Stomach smooth muscle (tissue), 2 donors: ENCODE data around the gene PCP2.

Experiments
- H3K27ac ChIP-seq: one replicate; pipeline ENCODE4 v1.7.0; 2013; ENCODE audit warnings: mild to moderate bottlenecking, low read length, inconsistent platforms
- H3K27me3 ChIP-seq, 2 donors: one replicate each; pipeline ENCODE4 v1.7.0; 2013; ENCODE audit warnings: low read length in 2 of 2; ENCODE audit not compliant: insufficient read depth in 2 of 2, control insufficient read depth in 1 of 2
- H3K36me3 ChIP-seq, 2 donors: one replicate each; pipeline ENCODE4 v1.7.0; 2013; ENCODE audit warnings: low read length in 2 of 2; ENCODE audit not compliant: control insufficient read depth in 2 of 2, insufficient read depth in 2 of 2
- H3K4me1 ChIP-seq: one replicate; pipeline ENCODE4 v1.7.0; 2013; ENCODE audit warnings: low read length; ENCODE audit not compliant: control insufficient read depth, insufficient read depth
- H3K4me3 ChIP-seq, 2 donors: one replicate each; pipeline ENCODE4 v1.7.0; 2013; ENCODE audit warnings: low read length in 2 of 2
- H3K9ac ChIP-seq, 2 donors: one replicate each; pipeline ENCODE4 v1.7.0; 2013; ENCODE audit warnings: low read length in 2 of 2, mild to moderate bottlenecking in 1 of 2
- H3K9me3 ChIP-seq, 2 donors: one replicate each; pipeline ENCODE4 v1.7.0; 2013; ENCODE audit warnings: low read length in 2 of 2; ENCODE audit not compliant: control insufficient read depth in 2 of 2
- donor health status: healthy.
- donor health status: Pancreatic carcinoma.

Gene PCP2

GRCh38 chr19:7603919-7604318 is 29.6 kb downstream of the PCP2 start:
- Histone ChIP-seq H3K27ac (no peak overlapping the region), H3K9me3 (no peaks in the 10 kb centered on the region), H3K27me3 (peaks cover 5 to 11% of the 10 kb centered on the region in 2 donors), H3K4me3 (no peak overlapping the region), H3K9ac (no peak overlapping the region), H3K4me1 (no peaks in the 10 kb centered on the region), H3K36me3 (no peaks in the 10 kb centered on the region)

GRCh38 chr19:7602935-7603497 is 30.5 kb downstream of the PCP2 start:
- H3K4me3 ChIP-seq: no peak overlapping the region
- H3K27me3 ChIP-seq: peaks cover 12 to 13% of the 10 kb centered on the region in 2 donors
- H3K4me1 ChIP-seq: no peaks in the 10 kb centered on the region
- H3K27ac ChIP-seq: no peak overlapping the region
- H3K9me3 ChIP-seq: no peaks in the 10 kb centered on the region
- H3K9ac ChIP-seq: no peak overlapping the region
- no peaks in the 10 kb centered on the region for H3K36me3 ChIP-seq

- no peak overlapping the region for H3K27ac ChIP-seq
- H3K36me3 ChIP-seq: no peaks in the 10 kb centered on the region
- no peaks in the 10 kb centered on the region for H3K9me3 ChIP-seq
- H3K27me3 ChIP-seq: peaks cover 16 to 17% of the 10 kb centered on the region in 2 donors
- H3K4me1 ChIP-seq: no peaks in the 10 kb centered on the region
- no peak overlapping the region for H3K4me3 ChIP-seq
- no peak overlapping the region for H3K9ac ChIP-seq
Measured at GRCh38 chr19:7602240-7602934, 31.1 kb downstream of the PCP2 start.

- peaks cover 25 to 29% of the 10 kb centered on the region in 2 donors for H3K27me3 ChIP-seq
- no peak overlapping the region for H3K4me3 ChIP-seq
- no peaks in the 10 kb centered on the region for H3K4me1 ChIP-seq
- H3K9ac ChIP-seq: no peak overlapping the region
- no peak overlapping the region for H3K27ac ChIP-seq
- no peaks in the 10 kb centered on the region for H3K9me3 ChIP-seq
- H3K36me3 ChIP-seq: no peaks in the 10 kb centered on the region
Measured at GRCh38 chr19:7600721-7601120, 32.8 kb downstream of the PCP2 start.

- Histone ChIP-seq H3K4me3 (no peak overlapping the region), H3K9ac (no peak overlapping the region), H3K27ac (no peak overlapping the region), H3K4me1 (peaks cover 2% of the 10 kb centered on the region), H3K9me3 (no peaks in the 10 kb centered on the region), H3K27me3 (peaks cover 30 to 32% of the 10 kb centered on the region in 2 donors), H3K36me3 (no peaks in the 10 kb centered on the region)
Measured at GRCh38 chr19:7598180-7598579, 35.3 kb downstream of the PCP2 start.

GRCh38 chr19:7597689-7598088 is 35.8 kb downstream of the PCP2 start:
- Histone ChIP-seq H3K27me3 (peaks cover 30 to 32% of the 10 kb centered on the region in 2 donors), H3K9ac (no peak overlapping the region), H3K27ac (no peak overlapping the region), H3K4me1 (peaks cover 2% of the 10 kb centered on the region), H3K36me3 (no peaks in the 10 kb centered on the region), H3K9me3 (no peaks in the 10 kb centered on the region), H3K4me3 (no peak overlapping the region)

GRCh38 chr19:7596211-7596937 is 37.1 kb downstream of the PCP2 start:
- H3K27ac ChIP-seq: no peak overlapping the region
- H3K9ac ChIP-seq: no peak overlapping the region

GRCh38 chr19:7595466-7596133 is 37.9 kb downstream of the PCP2 start, which contains the start of gene CAMSAP3:
Gene CAMSAP3 (plus strand): TSS chr19:7595863. CDS start chr19:7596003, 140 bp downstream.
- Histone ChIP-seq H3K36me3 (no peaks in the 10 kb centered on the region), H3K4me3 (peak within 1 kb of the TSS in 1 of 2 donors; percentile 35), H3K27ac (no peak within 1 kb of the TSS), H3K4me1 (peaks cover 2% of the 10 kb centered on the region), H3K9me3 (no peaks in the 10 kb centered on the region), H3K9ac (no peak within 1 kb of the TSS), H3K27me3 (peaks cover 29 to 38% of the 10 kb centered on the region in 2 donors)

More at GRCh38 chr19:7596211-7596937, 37.1 kb downstream of the PCP2 start:
- no peaks in the 10 kb centered on the region for H3K9me3 ChIP-seq
- H3K36me3 ChIP-seq: no peaks in the 10 kb centered on the region
- peaks cover 28 to 35% of the 10 kb centered on the region in 2 donors for H3K27me3 ChIP-seq
- peaks cover 2% of the 10 kb centered on the region for H3K4me1 ChIP-seq
- H3K4me3 ChIP-seq: no peak overlapping the region

- Histone ChIP-seq H3K4me1 (no peaks in the 10 kb centered on the region), H3K9me3 (no peaks in the 10 kb centered on the region), H3K36me3 (no peaks in the 10 kb centered on the region), H3K9ac (no peak overlapping the region), H3K27me3 (peaks cover 16% of the 10 kb centered on the region in 2 donors), H3K27ac (no peak overlapping the region), H3K4me3 (no peak overlapping the region)
Measured at GRCh38 chr19:7590256-7590655, 43.3 kb downstream of the PCP2 start.

- no peak overlapping the region for H3K4me3 ChIP-seq
- H3K4me1 ChIP-seq: no peaks in the 10 kb centered on the region
- H3K36me3 ChIP-seq: no peaks in the 10 kb centered on the region
- no peak overlapping the region for H3K9ac ChIP-seq
- no peaks in the 10 kb centered on the region for H3K9me3 ChIP-seq
- H3K27me3 ChIP-seq: peaks cover 15 to 16% of the 10 kb centered on the region in 2 donors
- no peak overlapping the region for H3K27ac ChIP-seq
Measured at GRCh38 chr19:7589822-7590221, 43.7 kb downstream of the PCP2 start.
